HL-60 (cell line): Measurements from ENCODE around the gene PLAU.

Experiments used
- DNase-seq, 2 experiments: peaks; one replicate each; pipeline ENCODE4 v3.0.0-alpha.2; 2010 to 2020; ENCODE audit warnings: low read depth in 1 of 2, low spot score in 1 of 2
- H3K27ac ChIP-seq: fragments of 250-450 bp; sonication (Bioruptor Pico); replicated peaks from 2 replicates; pipeline ENCODE4 v1.5.1; 2020; ENCODE audit warnings: mild to moderate bottlenecking, moderate library complexity
- H3K27me3 ChIP-seq: fragments of 250-450 bp; sonication (Bioruptor Pico); 2 replicates; pipeline ENCODE4 v1.5.1; 2021; ENCODE audit warnings: mild to moderate bottlenecking, moderate library complexity; ENCODE audit not compliant: insufficient read depth, poor library complexity, severe bottlenecking
- H3K4me3 ChIP-seq: replicated peaks from 2 replicates; pipeline ENCODE4 v1.5.1; 2011; ENCODE audit warnings: mild to moderate bottlenecking, control low read depth, low read length; ENCODE audit not compliant: insufficient read depth
- CTCF ChIP-seq: IDR thresholded peaks from one replicate; pipeline ENCODE4 v1.5.1; 2011; ENCODE audit warnings: low read length, control low read depth, inconsistent platforms; ENCODE audit not compliant: insufficient read depth
- GABPA ChIP-seq: IDR thresholded peaks from 2 replicates; pipeline ENCODE4 v1.6.1; 2012; ENCODE audit warnings: low read depth
- POLR2AphosphoS5 ChIP-seq: IDR thresholded peaks from 2 replicates; pipeline ENCODE4 v1.6.1; 2012; ENCODE audit warnings: low read depth
- REST ChIP-seq: IDR thresholded peaks from 2 replicates; pipeline ENCODE4 v1.6.1; 2012; ENCODE audit warnings: low read depth; ENCODE audit not compliant: insufficient replicate concordance
- SPI1 ChIP-seq: IDR thresholded peaks from 2 replicates; pipeline ENCODE4 v1.6.1; 2012; ENCODE audit warnings: low read depth, mild to moderate bottlenecking, borderline replicate concordance

The PLAU gene

GRCh38 chr10:73867126-73867807 is 43.7 kb upstream of the PLAU start:
- Histone ChIP-seq H3K27me3 (no peaks in the 10 kb centered on the region), H3K4me3 (no peak overlapping the region), H3K27ac (peak overlapping the region; percentile 86)
- DNase-seq = peak; percentile 32 to 43
- TF ChIP-seq POLR2AphosphoS5 (no peak), CTCF (no peak), REST (no peak), SPI1 (no peak), GABPA (no peak)

DNA sequence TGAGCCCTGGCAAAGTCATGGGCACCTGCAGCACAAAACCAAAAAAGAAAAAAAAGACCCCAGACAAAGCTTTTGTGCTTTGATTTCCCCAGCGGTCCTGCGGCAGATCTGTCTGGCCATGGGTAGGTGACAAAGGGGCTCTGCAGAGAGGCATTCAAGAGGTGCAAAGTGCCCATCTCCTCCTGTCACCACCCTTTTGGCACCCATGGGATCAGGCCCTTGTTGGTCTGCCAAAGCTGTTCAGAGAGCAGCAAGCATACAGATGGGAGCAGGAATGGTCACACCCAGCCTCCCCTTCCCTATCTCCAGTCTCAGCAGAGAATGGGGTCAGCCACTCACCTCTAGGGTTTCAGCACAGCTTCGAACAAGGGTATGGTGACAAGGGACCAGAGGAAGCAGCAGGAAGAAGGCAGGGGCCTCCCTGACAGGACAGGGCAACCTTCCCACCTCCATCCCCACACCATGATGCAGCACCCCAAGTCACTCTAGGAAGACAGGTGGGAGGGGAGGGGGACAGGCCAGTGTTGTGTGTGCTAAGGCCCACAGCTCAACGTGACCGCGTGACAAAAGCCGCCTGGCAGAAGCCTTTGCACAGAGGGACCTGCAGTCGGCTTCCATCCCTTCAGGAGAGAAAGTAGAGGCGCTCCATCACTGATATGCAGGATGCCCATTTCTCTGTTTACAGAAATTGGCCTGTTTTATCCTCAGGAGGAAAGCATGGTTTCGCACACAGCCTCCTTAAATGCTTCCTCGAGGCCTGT is 42.9 kb upstream of the PLAU start:
- Histone ChIP-seq H3K27me3 (no peaks in the 10 kb centered on the region), H3K27ac (peak overlapping the region; percentile 86), H3K4me3 (no peak overlapping the region)
- peak in 1 of 2 experiments; percentile 38 for DNase-seq
- TF ChIP-seq GABPA = no peak
- no peak for TF ChIP-seq SPI1
- TF ChIP-seq REST = no peak
- TF ChIP-seq POLR2AphosphoS5 = no peak
- TF ChIP-seq CTCF = no peak

DNA sequence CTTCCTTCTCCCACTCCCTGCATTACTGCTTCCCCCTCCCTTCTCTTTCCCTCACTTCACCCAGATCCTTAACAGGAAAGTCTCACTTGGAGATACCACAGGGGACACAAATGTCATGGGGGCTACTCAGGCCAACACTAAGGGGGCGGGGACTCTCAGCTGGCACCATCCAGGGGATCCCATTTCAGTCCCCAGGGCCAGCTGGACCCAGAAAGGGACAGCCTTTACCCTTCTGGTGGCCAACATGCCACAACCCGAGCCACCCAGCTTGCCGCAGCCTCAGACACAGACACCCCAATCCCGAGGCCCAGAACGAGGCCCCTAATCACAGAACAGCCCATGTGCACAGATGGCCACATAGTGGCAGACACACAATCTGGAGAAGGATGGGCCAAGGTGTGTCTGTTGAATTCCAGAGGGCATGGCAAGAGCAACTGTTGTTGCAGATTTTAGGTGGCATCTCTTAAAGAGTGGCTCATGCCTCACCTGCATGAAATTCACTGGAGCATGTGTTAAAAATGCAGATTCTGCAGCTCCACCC is 42.2 kb upstream of the PLAU start:
- DNase-seq = no peak
- Histone ChIP-seq H3K4me3 (no peak overlapping the region), H3K27ac (peak overlapping the region; percentile 12; the same call in 1 of the 2 replicates), H3K27me3 (no peaks in the 10 kb centered on the region)
- TF ChIP-seq SPI1 (no peak), GABPA (no peak), REST (no peak), CTCF (no peak), POLR2AphosphoS5 (no peak)
